Esophagus muscularis mucosa (tissue), 4 donors: ENCODE measurements around the gene MAP7D1. TPM values are rescaled to one million over a fixed set of nuclear protein-coding genes. Genes with fewer than 3 reads are reported as not detected.

Experiments
- DNase-seq: peaks from one replicate; pipeline ENCODE4 v3.0.0-alpha.2; 2017; ENCODE audit errors: extremely low spot score
- H3K27ac ChIP-seq, 4 donors: fragments of 200-600 bp; sonication (generic); replicated peaks in 1 of 4; 1 replicate in 3 of 4; 2 replicates in 1 of 4; pipeline ENCODE4 v1.5.1; 2016 to 2019; ENCODE audit warnings: mild to moderate bottlenecking in 1 of 4
- H3K27me3 ChIP-seq, 4 donors: fragments of 200-600 bp; sonication (generic); one replicate each; pipeline versions ENCODE4 v1.5.1 to v1.6.0; 2016 to 2019
- H3K36me3 ChIP-seq, 4 donors: fragments of 200-600 bp; sonication (generic); one replicate each; pipeline ENCODE4 v1.5.1; 2016 to 2019
- H3K4me1 ChIP-seq, 4 donors: fragments of 200-600 bp; sonication (generic); one replicate each; pipeline ENCODE4 v1.5.1; 2016 to 2019
- H3K4me3 ChIP-seq, 4 donors: fragments of 200-600 bp; sonication (generic); 1 replicate in 2 of 4; 2 replicates in 2 of 4; pipeline ENCODE4 v1.5.1; 2016 to 2019; ENCODE audit warnings: mild to moderate bottlenecking in 4 of 4, moderate library complexity in 1 of 4
- H3K9me3 ChIP-seq, 4 donors: fragments of 200-600 bp; sonication (generic); 1 replicate in 3 of 4; 2 replicates in 1 of 4; pipeline ENCODE4 v1.5.1; 2016 to 2019
- EP300 ChIP-seq: sonication (generic); formaldehyde crosslinking; IDR thresholded peaks from one replicate; pipeline ENCODE4 v1.6.1; 2017; ENCODE audit warnings: antibody characterized with exemption
- POLR2A ChIP-seq: fragments of 450-650 bp; IDR thresholded peaks from one replicate; pipeline ENCODE4 v1.6.1; 2017; ENCODE audit warnings: antibody characterized with exemption, moderate library complexity, mild to moderate bottlenecking, low read depth
- POLR2AphosphoS5 ChIP-seq, 2 donors: sonication (generic); formaldehyde crosslinking; IDR thresholded peaks; one replicate each; pipeline ENCODE4 v1.6.1; 2017; ENCODE audit warnings: antibody characterized with exemption in 2 of 2
- WGBS: methylation state at CpG from one replicate; pipeline ENCODE4 v1.1.5; 2018; 5-methylcytosine and 5-hydroxymethylcytosine counted together
- intact Hi-C: fragments of 100-400 bp; cut with DNase I; formaldehyde crosslinking; loops from one replicate; pipeline ENCODE4 v1.15.1; 2023
- total RNA-seq, 4 donors: library from RNA; depleted of rRNA; stranded (reverse); fragments of >200 nt; gene quantifications; one replicate each; pipeline versions ENCODE4 v1.1.0 to v1.2.1, GENCODE V29; 2016
- TF ChIP-seq, protein P1 (sequence below), 3 experiments: fragments of 200-600 bp in 2 of 3; fragments of 450-650 bp in 1 of 3; sonication (generic) in 2 of 3; IDR thresholded peaks; one replicate each; pipeline ENCODE4 v1.5.1; 2017 to 2019; ENCODE audit warnings: antibody characterized with exemption in 3 of 3, mild to moderate bottlenecking in 2 of 3, moderate library complexity in 1 of 3

MAP7D1 gene
- total RNA-seq, 4 donors from 2014 or later, result 162 to 263 (median 225) TPM

DNA sequence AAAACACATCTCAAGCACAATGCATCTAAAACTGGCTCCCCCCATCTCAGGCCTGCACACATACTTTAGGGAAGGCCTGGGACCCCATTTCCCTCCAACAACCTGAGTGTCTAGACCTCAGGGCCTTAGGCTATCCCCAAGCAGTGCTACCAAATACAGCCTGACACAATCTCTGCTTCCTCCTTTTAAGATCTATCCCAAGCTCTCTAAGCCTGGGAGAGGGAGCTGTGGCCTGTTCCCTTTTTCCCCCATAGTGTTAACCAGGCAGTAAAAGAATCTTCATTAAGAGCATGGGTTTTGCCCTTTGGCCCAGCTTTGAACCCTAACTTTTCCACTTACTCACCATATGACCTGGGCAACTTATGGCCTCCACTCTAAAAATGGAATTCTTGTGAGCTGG, 20.2 kb upstream of the MAP7D1 start:
- DNase-seq, result no peak
- no peaks in the 10 kb centered on the region for H3K9me3 ChIP-seq
- intact Hi-C loops, result loop anchor here (2.0 to 10.0 kb wide), 2 partner anchors 37 to 289 kb away; no protein-coding TSS in a partner anchor
- H3K36me3 ChIP-seq, result peaks cover 12 to 44% (median 34%) of the 10 kb centered on the region in 4 donors
- TF ChIP-seq POLR2AphosphoS5 (IDR thresholded peaks at IDR 0.05) (no peak), EP300 (no peak), POLR2A (no peak)
- TF ChIP-seq, protein P1, sequence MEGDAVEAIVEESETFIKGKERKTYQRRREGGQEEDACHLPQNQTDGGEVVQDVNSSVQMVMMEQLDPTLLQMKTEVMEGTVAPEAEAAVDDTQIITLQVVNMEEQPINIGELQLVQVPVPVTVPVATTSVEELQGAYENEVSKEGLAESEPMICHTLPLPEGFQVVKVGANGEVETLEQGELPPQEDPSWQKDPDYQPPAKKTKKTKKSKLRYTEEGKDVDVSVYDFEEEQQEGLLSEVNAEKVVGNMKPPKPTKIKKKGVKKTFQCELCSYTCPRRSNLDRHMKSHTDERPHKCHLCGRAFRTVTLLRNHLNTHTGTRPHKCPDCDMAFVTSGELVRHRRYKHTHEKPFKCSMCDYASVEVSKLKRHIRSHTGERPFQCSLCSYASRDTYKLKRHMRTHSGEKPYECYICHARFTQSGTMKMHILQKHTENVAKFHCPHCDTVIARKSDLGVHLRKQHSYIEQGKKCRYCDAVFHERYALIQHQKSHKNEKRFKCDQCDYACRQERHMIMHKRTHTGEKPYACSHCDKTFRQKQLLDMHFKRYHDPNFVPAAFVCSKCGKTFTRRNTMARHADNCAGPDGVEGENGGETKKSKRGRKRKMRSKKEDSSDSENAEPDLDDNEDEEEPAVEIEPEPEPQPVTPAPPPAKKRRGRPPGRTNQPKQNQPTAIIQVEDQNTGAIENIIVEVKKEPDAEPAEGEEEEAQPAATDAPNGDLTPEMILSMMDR (IDR thresholded peaks at IDR 0.05), result no peak
- H3K27ac ChIP-seq, result peak overlapping the region; percentile 68 to 83 (median 74)
- no peaks in the 10 kb centered on the region for H3K27me3 ChIP-seq
- no peak overlapping the region for H3K4me3 ChIP-seq
- H3K4me1 ChIP-seq, result peaks cover 42 to 69% (median 63%) of the 10 kb centered on the region in 4 donors

DNA sequence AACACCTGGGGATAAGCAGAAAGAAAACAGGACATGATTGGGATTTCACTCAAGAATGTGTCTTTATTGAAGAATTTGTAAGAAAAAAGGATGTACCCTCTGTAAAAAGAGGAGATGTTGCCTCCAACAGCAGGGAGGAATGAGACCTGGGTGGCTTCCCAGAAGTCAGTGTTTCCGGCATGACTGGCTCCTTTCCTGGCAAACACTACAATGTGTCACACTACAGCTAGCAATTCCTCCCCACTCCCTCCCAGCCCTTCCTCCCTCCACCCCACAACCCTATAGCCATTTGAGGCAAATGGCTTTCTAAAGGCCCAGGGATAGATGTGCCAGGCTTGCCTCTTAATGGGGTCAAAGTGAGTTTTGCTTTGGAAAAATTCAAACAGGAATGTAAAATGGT, 19.4 kb upstream of the MAP7D1 start:
- 36% methylated on average over 1 of the region's 1 CpG for WGBS
- Histone ChIP-seq H3K36me3 (peaks cover 12 to 44% (median 34%) of the 10 kb centered on the region in 4 donors), H3K27me3 (no peaks in the 10 kb centered on the region), H3K4me3 (no peak overlapping the region), H3K27ac (peak overlapping the region; percentile 68 to 83 (median 74)), H3K9me3 (no peaks in the 10 kb centered on the region), H3K4me1 (peaks cover 44 to 77% (median 67%) of the 10 kb centered on the region in 4 donors)
- no peak for DNase-seq
- intact Hi-C loops, result loop anchor here (10.0 kb wide), 1 partner anchor 288 kb away; no protein-coding TSS in a partner anchor
- TF ChIP-seq POLR2A (no peak), EP300 (peak; percentile 65), POLR2AphosphoS5 (IDR thresholded peaks at IDR 0.05) (peak; percentile 35 to 48)

DNA sequence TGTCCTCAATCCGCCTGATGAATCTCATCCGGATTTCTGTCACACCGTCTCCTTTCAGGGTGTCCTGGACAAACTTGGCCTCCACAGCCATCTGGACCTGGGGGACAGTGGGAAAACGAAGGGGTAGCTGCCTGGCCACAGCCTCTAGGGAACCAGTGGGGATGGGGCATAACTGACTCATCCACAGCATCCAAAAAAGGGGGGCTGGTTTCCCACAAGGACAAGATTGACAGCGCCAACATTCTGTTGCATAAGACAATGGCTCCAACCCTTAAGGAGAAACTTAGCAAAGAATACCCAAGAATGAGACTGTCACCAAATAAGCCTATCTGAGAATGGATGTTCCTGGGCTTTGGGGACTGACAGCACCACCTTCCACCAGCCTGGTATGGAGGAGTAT, 18.7 kb upstream of the MAP7D1 start:
- Histone ChIP-seq H3K4me1 (peaks cover 44 to 84% (median 74%) of the 10 kb centered on the region in 4 donors), H3K27me3 (no peaks in the 10 kb centered on the region), H3K4me3 (no peak overlapping the region), H3K27ac (peak overlapping the region; percentile 68 to 83 (median 74)), H3K36me3 (peaks cover 12 to 44% (median 34%) of the 10 kb centered on the region in 4 donors), H3K9me3 (no peaks in the 10 kb centered on the region)
- 69% methylated on average over 5 of the region's 5 CpGs for WGBS
- no peak for DNase-seq
- intact Hi-C loops, result loop anchor here (10.0 kb wide), 1 partner anchor 288 kb away; no protein-coding TSS in a partner anchor
- TF ChIP-seq POLR2AphosphoS5 (IDR thresholded peaks at IDR 0.05), result no peak
- TF ChIP-seq, protein P1 (IDR thresholded peaks at IDR 0.05), result no peak
- no peak for TF ChIP-seq POLR2A

DNA sequence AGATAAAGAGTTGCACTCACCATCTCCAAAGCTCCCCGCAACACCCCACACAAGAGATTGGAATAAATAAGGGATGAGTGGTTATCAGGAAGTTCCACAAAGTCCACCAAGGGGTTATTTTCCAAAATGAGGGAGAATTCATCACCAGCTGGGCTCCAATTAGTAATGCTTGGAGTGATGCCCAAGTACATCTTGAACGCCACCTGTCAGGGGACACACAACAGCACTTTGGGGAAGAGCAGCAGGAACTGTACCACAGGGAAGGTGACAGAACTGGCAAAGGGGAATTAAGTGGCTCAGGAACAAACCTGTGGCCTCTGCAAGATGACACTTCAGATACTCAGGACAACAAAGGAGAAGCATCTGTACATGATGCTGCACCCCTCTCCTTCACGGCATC, 18.2 kb upstream of the MAP7D1 start:
- Histone ChIP-seq H3K4me1 (peaks cover 48 to 89% (median 79%) of the 10 kb centered on the region in 4 donors), H3K4me3 (no peak overlapping the region), H3K36me3 (peaks cover 12 to 44% (median 34%) of the 10 kb centered on the region in 4 donors), H3K27ac (peak overlapping the region; percentile 68 to 83 (median 74)), H3K9me3 (no peaks in the 10 kb centered on the region), H3K27me3 (no peaks in the 10 kb centered on the region)
- WGBS, result 73% methylated on average over 3 of the region's 3 CpGs
- DNase-seq, result no peak
- TF ChIP-seq POLR2AphosphoS5 (IDR thresholded peaks at IDR 0.05) (no peak), POLR2A (no peak), EP300 (no peak)
- TF ChIP-seq, protein P1 (IDR thresholded peaks at IDR 0.05), result no peak
- intact Hi-C loops, result loop anchor here (10.0 kb wide), 1 partner anchor 287 kb away; no protein-coding TSS in a partner anchor

DNA sequence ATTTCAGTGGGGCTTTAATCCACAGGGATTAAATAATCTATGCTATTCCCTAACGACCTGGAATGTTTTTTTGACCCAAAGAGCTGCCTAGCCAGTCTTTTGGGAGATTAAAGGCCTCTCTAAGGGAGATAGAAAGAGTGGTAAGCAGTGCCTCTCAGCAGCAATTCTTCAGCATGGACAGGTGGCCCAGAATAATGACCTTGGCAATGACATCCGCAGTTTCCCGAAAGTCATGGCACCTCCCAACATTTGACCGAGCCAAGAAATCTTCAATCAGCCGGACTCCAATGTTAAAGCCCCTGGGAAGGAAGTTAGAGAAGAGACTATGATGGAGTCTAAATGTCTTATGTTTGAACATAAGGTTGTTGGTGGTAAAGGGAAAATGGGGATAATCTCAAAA, 16.4 kb upstream of the MAP7D1 start:
- no peak overlapping the region for H3K4me3 ChIP-seq
- H3K27me3 ChIP-seq, result no peaks in the 10 kb centered on the region
- TF ChIP-seq EP300, result no peak
- WGBS, result 79% methylated on average over 5 of the region's 5 CpGs
- intact Hi-C loops, result loop anchor here (10.0 kb wide), 1 partner anchor 285 kb away; no protein-coding TSS in a partner anchor
- DNase-seq, result no peak
- peaks cover 42 to 81% (median 66%) of the 10 kb centered on the region in 4 donors for H3K4me1 ChIP-seq
- peak overlapping the region in 1 of 4 donors; percentile 64 for H3K27ac ChIP-seq
- no peaks in the 10 kb centered on the region for H3K9me3 ChIP-seq
- H3K36me3 ChIP-seq, result peaks cover 12 to 44% (median 34%) of the 10 kb centered on the region in 4 donors
